Stimulated activated CD8-positive, alpha-beta memory T cell treated with anti-CD3 and anti-CD28 coated beads, Interleukin-15, amount 100 ng/mL, for 1 hour (primary cell): ENCODE data around the gene KIT.
"Not testable (repeated sequence)": the region's sequence is repeated elsewhere in the genome, so short reads cannot be mapped to it uniquely, and the experiment has no call there.

ENCODE experiments used
- DNase-seq: peaks from one replicate; pipeline ENCODE4 v3.0.0-alpha.2; 2020; ENCODE audit warnings: low read depth

The KIT gene

DNA sequence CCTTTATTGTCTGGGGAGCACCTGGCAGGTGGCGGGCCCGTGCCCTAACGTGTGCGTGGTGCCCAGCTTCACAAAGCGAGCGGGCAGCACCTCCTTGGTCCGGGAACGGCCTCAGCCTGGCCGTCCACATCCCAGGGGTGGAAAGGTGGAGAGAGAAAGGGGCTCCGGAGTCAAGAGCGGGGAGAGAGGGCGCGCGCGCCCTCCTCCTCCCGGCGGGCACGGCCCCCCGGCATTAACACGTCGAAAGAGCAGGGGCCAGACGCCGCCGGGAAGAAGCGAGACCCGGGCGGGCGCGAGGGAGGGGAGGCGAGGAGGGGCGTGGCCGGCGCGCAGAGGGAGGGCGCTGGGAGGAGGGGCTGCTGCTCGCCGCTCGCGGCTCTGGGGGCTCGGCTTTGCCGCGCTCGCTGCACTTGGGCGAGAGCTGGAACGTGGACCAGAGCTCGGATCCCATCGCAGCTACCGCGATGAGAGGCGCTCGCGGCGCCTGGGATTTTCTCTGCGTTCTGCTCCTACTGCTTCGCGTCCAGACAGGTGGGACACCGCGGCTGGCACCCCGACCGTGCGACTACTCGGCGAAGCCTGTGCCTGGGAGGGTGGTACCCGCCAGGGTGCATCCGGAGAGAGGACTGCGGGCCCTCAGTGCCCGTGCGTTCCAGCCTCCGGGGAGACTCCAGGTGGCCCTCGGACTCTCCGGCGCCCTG, at the start of gene KIT:
Gene KIT, plus strand, starts transcription at position 407 of the 701 bp plus-strand sequence. Its CDS starts 58 bp downstream, at position 465.
- no peak for DNase-seq

GRCh38 chr4:54609310-54609709, 48.4 kb upstream of the KIT start:
- DNase-seq: no peak

GRCh38 chr4:54614149-54614548, 43.6 kb upstream of the KIT start:
- no peak for DNase-seq

- no peak for DNase-seq
Measured at GRCh38 chr4:54620773-54621172, 37.0 kb upstream of the KIT start.

GRCh38 chr4:54625391-54625790, 32.4 kb upstream of the KIT start:
- no peak for DNase-seq

DNA sequence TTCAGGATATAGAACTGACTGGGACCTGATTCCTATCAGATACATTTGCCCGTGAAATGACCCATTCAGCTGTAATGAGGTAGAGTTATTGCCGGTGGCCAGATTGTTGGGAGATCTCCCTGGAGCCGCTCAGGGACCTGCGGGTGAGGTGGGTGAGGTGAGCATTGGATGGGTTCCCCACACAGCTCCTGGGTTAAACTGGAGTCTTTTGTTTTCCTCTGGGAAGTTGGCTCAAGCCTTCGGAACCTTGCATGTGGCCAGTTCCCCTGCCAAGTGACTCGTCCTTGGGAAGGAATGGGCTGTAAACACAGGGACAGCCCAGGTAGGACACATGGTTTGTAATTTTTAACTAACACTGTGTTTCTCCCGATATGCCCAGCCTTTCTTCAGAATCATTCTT, 31.6 kb upstream of the KIT start:
- DNase-seq: no peak

DNA sequence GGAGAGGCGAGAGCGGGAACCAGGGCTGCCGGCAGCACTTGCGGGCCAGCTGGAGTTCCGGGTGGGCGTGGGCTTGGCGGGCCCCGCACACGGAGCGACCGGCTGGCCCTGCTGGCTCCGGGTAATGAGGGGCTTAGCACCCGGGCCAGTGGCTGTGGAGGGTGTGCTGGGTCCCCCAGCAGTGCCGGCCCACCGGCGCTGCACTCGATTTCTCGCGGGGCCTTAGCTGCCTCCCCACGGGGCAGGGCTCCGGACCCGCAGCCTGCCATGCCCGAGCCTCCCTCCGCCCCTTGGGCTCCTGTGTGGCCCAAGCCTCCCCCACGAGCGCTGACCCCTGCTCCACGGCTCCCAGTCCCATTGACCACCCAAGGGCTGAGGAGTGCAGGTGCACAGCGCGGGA, 25.2 kb upstream of the KIT start:
- DNase-seq: no peak

DNA sequence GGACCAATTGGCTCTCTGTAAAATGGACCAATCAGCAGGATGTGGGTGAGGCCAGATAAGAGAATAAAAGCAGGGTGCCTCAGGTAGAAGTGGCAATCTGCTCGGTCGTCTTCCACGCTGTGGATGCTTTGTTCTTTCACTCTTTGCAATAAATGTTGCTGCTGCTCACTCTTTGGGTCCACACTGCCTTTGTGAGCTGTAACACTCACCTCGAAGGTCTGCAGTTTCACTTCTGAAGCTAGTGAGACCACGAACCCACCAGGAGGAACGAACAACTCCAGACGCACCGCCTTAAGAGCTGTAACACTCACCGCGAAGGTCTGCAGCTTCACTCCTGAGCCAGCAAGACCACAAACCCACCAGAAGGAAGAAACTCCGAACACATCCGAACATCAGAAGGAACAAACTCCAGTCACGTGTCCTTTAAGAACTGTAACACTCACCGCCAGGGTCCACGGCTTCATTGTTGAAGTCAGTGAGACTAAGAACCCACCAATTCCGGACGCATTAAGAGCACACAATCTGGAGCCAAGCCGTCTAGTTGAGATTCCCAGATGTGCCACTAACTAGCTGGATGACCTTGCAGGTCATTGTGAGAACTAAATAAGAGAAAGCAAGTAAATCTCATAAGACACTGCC, 24.5 kb upstream of the KIT start:
- not testable (repeated sequence) for DNase-seq

- DNase-seq: no peak
Measured at GRCh38 chr4:54635318-54635717, 22.4 kb upstream of the KIT start.

DNA sequence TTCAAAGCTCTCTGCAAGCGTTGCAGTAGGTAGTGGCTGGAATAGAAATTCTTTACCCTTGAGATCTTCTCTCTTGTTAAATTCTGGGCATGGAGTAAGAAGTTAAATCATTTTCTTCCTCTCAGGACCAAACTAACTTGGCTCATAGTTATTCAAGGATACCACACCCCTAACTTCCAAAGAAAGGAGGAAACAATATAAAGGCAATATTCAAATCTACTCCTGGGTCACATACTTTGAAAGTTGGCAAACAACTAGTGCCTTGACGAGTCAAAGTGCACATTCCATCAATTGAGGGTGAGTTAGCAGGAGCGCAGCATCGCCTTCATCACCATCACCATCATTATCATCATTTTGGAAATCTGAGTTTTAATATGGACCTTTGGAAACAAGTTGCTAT, 20.4 kb upstream of the KIT start:
- DNase-seq: no peak

GRCh38 chr4:54641101-54641500, 16.7 kb upstream of the KIT start:
- not testable (repeated sequence) for DNase-seq

- DNase-seq: no peak
Measured at GRCh38 chr4:54643172-54643571, 14.6 kb upstream of the KIT start.

DNA sequence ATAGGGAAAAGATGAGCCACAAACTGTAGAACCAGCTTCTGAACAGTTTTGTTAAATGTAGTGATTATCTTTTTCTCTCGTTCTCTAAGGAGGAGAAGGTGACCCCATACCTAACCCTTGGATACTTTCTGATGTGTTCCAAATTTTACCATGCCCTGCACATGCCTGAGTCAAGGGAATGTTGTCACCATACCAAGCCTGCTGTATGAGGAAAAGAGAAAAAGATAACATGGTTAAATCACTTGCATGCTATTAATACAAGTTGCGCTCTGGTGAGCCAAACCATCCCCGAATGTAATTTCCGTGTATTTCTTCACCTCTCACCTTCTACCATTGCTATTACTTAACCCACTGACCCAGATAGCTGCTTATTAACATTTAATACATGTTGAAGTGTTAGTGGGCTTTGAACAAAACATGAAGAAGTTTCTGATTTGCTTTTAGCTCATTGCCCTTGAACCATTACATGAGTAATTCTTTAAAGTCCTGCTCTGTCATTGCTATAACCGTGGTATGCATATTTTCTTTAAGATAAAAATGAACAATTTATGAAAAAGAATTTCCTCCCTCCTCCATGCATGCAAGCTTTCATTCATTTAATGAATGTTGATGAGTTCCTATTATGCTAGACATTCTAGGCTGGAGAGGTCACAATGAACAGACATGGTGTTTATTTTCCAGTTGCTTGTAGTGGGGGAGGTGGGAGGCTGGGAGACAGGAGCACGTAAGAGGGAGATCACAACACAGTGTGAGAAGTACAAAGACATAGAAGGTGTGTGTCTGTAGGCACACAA, 13.6 kb upstream of the KIT start:
- DNase-seq: no peak

- DNase-seq: no peak
Measured at GRCh38 chr4:54645830-54646229, 11.9 kb upstream of the KIT start.

GRCh38 chr4:54647070-54647469, 10.7 kb upstream of the KIT start:
- no peak for DNase-seq

- no peak for DNase-seq
Measured at GRCh38 chr4:54651050-54651449, 6.7 kb upstream of the KIT start.

DNA sequence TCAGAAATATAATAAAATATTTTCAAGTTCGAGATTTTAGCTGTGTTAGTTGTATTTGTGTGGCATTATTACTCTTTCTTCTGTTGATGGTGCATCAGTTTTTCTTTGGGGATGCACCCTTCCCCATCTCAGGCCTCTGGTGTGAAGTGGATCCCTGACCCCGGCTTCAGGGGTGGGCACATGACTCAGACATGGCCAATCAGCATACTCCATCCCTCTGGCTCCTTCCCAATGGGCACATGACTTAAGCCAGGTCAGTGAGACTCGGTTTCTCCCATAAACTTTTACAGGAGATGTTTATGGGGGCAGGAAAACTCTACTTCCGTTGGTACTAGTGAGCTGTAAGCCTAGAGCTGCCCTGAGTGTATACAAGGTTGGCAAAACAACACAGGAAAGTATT, 3.0 kb upstream of the KIT start:
- no peak for DNase-seq

DNA sequence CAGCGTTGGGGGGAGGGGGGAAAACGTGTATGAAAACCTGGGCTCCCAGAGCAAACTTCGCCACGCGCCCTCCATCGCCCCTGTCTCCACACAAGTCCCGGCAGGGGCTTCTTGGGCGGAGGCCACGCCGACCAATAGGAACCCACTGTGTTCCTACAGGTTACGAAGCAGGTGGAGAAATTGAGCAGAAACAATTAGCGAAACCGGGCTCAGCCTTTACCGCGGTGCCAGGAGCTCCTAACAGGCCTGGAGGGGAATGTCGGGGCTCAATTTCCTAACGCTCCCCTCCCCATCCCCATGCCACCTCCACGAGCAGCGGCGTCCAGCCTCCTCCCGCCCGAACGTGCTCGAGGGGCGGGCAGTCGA, 589 bp upstream of the KIT start:
- DNase-seq: no peak

- no peak for DNase-seq
Measured at GRCh38 chr4:54658252-54659093, 716 bp downstream of the KIT start.

DNA sequence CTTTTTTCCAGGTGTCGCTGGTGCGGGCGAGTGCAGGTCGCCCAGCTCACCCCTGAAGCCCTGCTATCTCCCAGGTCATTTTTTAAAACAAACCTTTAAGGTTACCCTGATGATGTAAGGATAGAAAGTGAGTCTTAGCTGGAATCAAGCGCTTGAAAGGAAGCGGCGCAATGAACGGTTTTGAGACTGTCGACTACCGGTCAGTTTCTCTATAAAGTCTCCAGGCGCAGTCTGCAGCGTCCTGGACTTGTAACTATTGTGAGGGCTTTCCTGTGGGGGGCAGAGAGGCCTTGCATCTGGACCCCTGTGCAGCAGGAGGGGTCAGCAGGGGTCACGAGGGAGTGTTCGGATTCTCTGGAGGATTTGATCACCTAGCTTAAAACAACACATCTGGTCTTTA, 1.6 kb downstream of the KIT start:
- no peak for DNase-seq

GRCh38 chr4:54659749-54660535, 2.2 kb downstream of the KIT start:
- no peak for DNase-seq

GRCh38 chr4:54660591-54660990, 2.8 kb downstream of the KIT start:
- DNase-seq: no peak
